SK-N-MC (cell line): ENCODE data around the gene ZNF613.

Source experiments
- EZH2 ChIP-seq: fragments of 200-600 bp; sonication (generic); IDR thresholded peaks from one replicate; pipeline ENCODE4 v1.6.1; 2017; ENCODE audit warnings: antibody characterized with exemption
- FOXP2 ChIP-seq: optimal IDR thresholded peaks from 2 replicates; pipeline ENCODE3; 2011; ENCODE audit warnings: mild to moderate bottlenecking, moderate library complexity; ENCODE audit not compliant: insufficient read depth; ENCODE audit errors: extremely low read length, control extremely low read depth
- POLR2AphosphoS5 ChIP-seq: IDR thresholded peaks from 2 replicates; pipeline ENCODE4 v1.6.1; 2012; ENCODE audit warnings: mild to moderate bottlenecking, low read depth, low read length, borderline replicate concordance

GRCh38 chr19:51889934-51890333 lies 37.3 kb upstream of the ZNF613 start:
- TF ChIP-seq EZH2: no peak
- TF ChIP-seq POLR2AphosphoS5: no peak
- TF ChIP-seq FOXP2: no peak
